ENCODE results near the gene ANKRD50. TPM values are rescaled to one million over a fixed set of nuclear protein-coding genes. Genes with fewer than 3 reads are reported as not detected.

ANKRD50 gene
- total RNA-seq, 1 experiment from 2014 or later: 16.5 TPM

- no TSS peak for BruUV-seq (replicated peaks)
- Histone ChIP-seq H4K20me1 (ENCODE audit: insufficient read depth) (no peaks in the 10 kb centered on the region), H3K27ac (ENCODE audit: low read depth, low read length) (no peak overlapping the region), H3K4me2 (ENCODE audit: low read length) (peak overlapping the region; percentile 67; the same call in 1 of the 2 replicates), H3K4me3 (replicated peaks in 1 of 2; ENCODE audit: low read depth in 1 of 2, low read length in 2 of 2) (no peak overlapping the region), H3K4me1 (ENCODE audit: control insufficient read depth in 1 of 2, insufficient read depth in 2 of 2, low read length in 2 of 2) (peaks cover 30 to 37% of the 10 kb centered on the region in 2 experiments), H3K27me3 (ENCODE audit: insufficient read depth, low read length) (no peaks in the 10 kb centered on the region), H3K36me3 (ENCODE audit: control insufficient read depth in 1 of 2, insufficient read depth in 2 of 2, low read length in 2 of 2) (no peaks in the 10 kb centered on the region), H3K9me2 (ENCODE audit: insufficient read depth) (no peaks in the 10 kb centered on the region), H2AFZ (ENCODE audit: low read depth, low read length, poor library complexity, severe bottlenecking) (no peak overlapping the region), H3K9me3 (ENCODE audit: control insufficient read depth in 1 of 2, insufficient read depth in 1 of 2, low read depth in 1 of 2, low read length in 2 of 2) (no peaks in the 10 kb centered on the region), H3K9ac (ENCODE audit: low read length) (no peak overlapping the region), H3K79me2 (ENCODE audit: insufficient read depth, low read length) (no peaks in the 10 kb centered on the region)
- intact Hi-C loops (cut with micrococcal nuclease): loop anchor here (5.0 kb wide), 1 partner anchor 69 kb away; the partner anchor contains the start of gene ANKRD50
- ChIA-PET CTCF (no interaction called here), RAD21 (ENCODE audit: low non-redundant PET in 1 of 2, low total read pairs in 2 of 2, uncharacterized antibody in 2 of 2, unreplicated experiment in 2 of 2) (no interaction called here), POLR2A (no interaction called here)
- ATAC-seq: no peak
- no peak for DNase-seq (ENCODE audit: low read depth, low spot score)
- TF ChIP-seq EZH2phosphoT487 (IDR thresholded peaks at IDR 0.05; ENCODE audit: borderline replicate concordance): no peak
- no peak for TF ChIP-seq CTCF (IDR thresholded peaks at IDR 0.05 in 2 of 3, conservative IDR thresholded peaks at IDR 0.05 in 1 of 3; ENCODE audit: borderline replicate concordance in 1 of 3, insufficient read depth in 1 of 3, low read depth in 2 of 3, low read length in 2 of 3)
Measured at GRCh38 chr4:124642846-124643245, 69.7 kb downstream of the ANKRD50 start.

- DNase-seq (ENCODE audit: low read depth, low spot score): peak; percentile 91
- peak; percentile 65 for ATAC-seq
- Histone ChIP-seq H2AFZ (ENCODE audit: low read depth, low read length, poor library complexity, severe bottlenecking) (peak overlapping the region; percentile 70), H4K20me1 (ENCODE audit: insufficient read depth) (no peaks in the 10 kb centered on the region), H3K9me3 (ENCODE audit: control insufficient read depth in 1 of 2, insufficient read depth in 1 of 2, low read depth in 1 of 2, low read length in 2 of 2) (no peaks in the 10 kb centered on the region), H3K4me2 (ENCODE audit: low read length) (peak overlapping the region; percentile 67), H3K27me3 (ENCODE audit: insufficient read depth, low read length) (no peaks in the 10 kb centered on the region), H3K4me3 (replicated peaks in 1 of 2; ENCODE audit: low read depth in 1 of 2, low read length in 2 of 2) (peak overlapping the region in 1 of 2 experiments; percentile 31; a peak in 1 of 4 replicates), H3K27ac (ENCODE audit: low read depth, low read length) (peak overlapping the region; percentile 37; the same call in 1 of the 2 replicates), H3K4me1 (ENCODE audit: control insufficient read depth in 1 of 2, insufficient read depth in 2 of 2, low read length in 2 of 2) (peaks cover 30 to 37% of the 10 kb centered on the region in 2 experiments), H3K9me2 (ENCODE audit: insufficient read depth) (no peaks in the 10 kb centered on the region), H3K9ac (ENCODE audit: low read length) (peak overlapping the region; percentile 13; the same call in 1 of the 2 replicates), H3K36me3 (ENCODE audit: control insufficient read depth in 1 of 2, insufficient read depth in 2 of 2, low read length in 2 of 2) (no peaks in the 10 kb centered on the region), H3K79me2 (ENCODE audit: insufficient read depth, low read length) (no peaks in the 10 kb centered on the region)
- ChIA-PET RAD21 (ENCODE audit: low non-redundant PET in 1 of 2, low total read pairs in 2 of 2, uncharacterized antibody in 2 of 2, unreplicated experiment in 2 of 2) (no interaction called here), POLR2A (no interaction called here), CTCF (no interaction called here)
- TSS peak; percentile 79 for BruUV-seq (replicated peaks)
- intact Hi-C loops (cut with micrococcal nuclease): loop anchor here (5.0 kb wide), 1 partner anchor 70 kb away; the partner anchor contains the start of gene ANKRD50
- peak; percentile 84 for TF ChIP-seq JUND (IDR thresholded peaks at IDR 0.05)
- TF ChIP-seq CBX3 (IDR thresholded peaks at IDR 0.05; ENCODE audit: low read depth): peak; percentile 85
- no peak for TF ChIP-seq ZFX (IDR thresholded peaks at IDR 0.05)
- no peak for TF ChIP-seq POLR2A (IDR thresholded peaks at IDR 0.05; ENCODE audit: borderline replicate concordance, extremely low read depth, insufficient read depth, insufficient read length)
- no peak for TF ChIP-seq YY1 (IDR thresholded peaks at IDR 0.05; ENCODE audit: extremely low read depth, insufficient replicate concordance, low read depth, low read length)
- peak; percentile 60 for TF ChIP-seq CEBPB (IDR thresholded peaks at IDR 0.05; ENCODE audit: low read depth)
- TF ChIP-seq ELF1 (IDR thresholded peaks at IDR 0.05; ENCODE audit: borderline replicate concordance, low read depth): peak; percentile 42
- peak; percentile 85 for TF ChIP-seq FOSL1 (IDR thresholded peaks at IDR 0.05; ENCODE audit: low read depth)
- no peak for TF ChIP-seq CTCF (IDR thresholded peaks at IDR 0.05 in 2 of 3, conservative IDR thresholded peaks at IDR 0.05 in 1 of 3; ENCODE audit: borderline replicate concordance in 1 of 3, insufficient read depth in 1 of 3, low read depth in 2 of 3, low read length in 2 of 3)
- no peak; the same call in 1 of the 2 replicates for TF ChIP-seq SIN3A (IDR thresholded peaks at IDR 0.05; ENCODE audit: low read depth)
- peak; percentile 73; the same call in 1 of the 2 replicates for TF ChIP-seq SRF (IDR thresholded peaks at IDR 0.05; ENCODE audit: low read depth)
- TF ChIP-seq ATF3 (IDR thresholded peaks at IDR 0.05): peak; percentile 19; the same call in 1 of the 2 replicates
- TF ChIP-seq SP1 (IDR thresholded peaks at IDR 0.05; ENCODE audit: low read depth): peak; percentile 75
- peak; percentile 44 for TF ChIP-seq TCF7L2 (IDR thresholded peaks at IDR 0.05; ENCODE audit: borderline replicate concordance, extremely low read depth, insufficient read depth, insufficient read length)
- TF ChIP-seq MAX (IDR thresholded peaks at IDR 0.05): no peak
Measured at GRCh38 chr4:124641715-124642381, 70.7 kb downstream of the ANKRD50 start.

Measured in HCT116 (cell line).